HuH-7.5 (cell line): ENCODE data around the gene SMOC2.

ENCODE experiments used
- DNase-seq: peaks from one replicate; pipeline ENCODE4 v3.0.0; 2011; ENCODE audit warnings: low spot score

The SMOC2 gene

GRCh38 chr6:168440520-168441433 lies at the start of gene SMOC2:
SMOC2 (plus strand) TSS chr6:168441184; CDS start chr6:168441371, 187 bp downstream.
- no peak for DNase-seq

GRCh38 chr6:168393126-168393870 lies 47.7 kb upstream of the SMOC2 start:
- DNase-seq: no peak

- no peak for DNase-seq
Measured at GRCh38 chr6:168394606-168395005, 46.4 kb upstream of the SMOC2 start.

- DNase-seq: no peak
Measured at GRCh38 chr6:168395983-168396382, 45.0 kb upstream of the SMOC2 start.

- no peak for DNase-seq
Measured at GRCh38 chr6:168396561-168396960, 44.4 kb upstream of the SMOC2 start.

- DNase-seq: no peak
Measured at GRCh38 chr6:168397012-168397411, 44.0 kb upstream of the SMOC2 start.

DNA sequence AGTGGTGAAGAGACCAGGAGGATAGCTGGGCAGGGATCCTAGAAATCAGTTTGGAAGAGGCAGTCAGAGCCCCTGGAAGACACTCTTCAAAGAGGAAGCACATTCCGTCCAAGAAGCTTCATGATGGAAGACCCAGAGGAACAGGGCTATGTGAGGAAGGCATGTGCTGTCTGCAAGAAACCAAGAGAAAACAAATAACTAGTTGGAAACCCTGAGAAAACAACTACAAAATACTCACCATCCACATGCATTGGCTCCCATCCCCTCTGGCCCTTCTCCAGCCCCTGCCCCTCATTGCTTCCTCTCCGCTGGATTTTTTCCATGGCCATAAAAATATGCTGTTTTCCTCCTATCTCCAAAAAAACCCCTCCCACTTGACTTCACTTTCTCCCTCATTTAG lies 40.9 kb upstream of the SMOC2 start:
- DNase-seq: no peak

- DNase-seq: no peak
Measured at GRCh38 chr6:168403370-168404005, 37.5 kb upstream of the SMOC2 start.

DNA sequence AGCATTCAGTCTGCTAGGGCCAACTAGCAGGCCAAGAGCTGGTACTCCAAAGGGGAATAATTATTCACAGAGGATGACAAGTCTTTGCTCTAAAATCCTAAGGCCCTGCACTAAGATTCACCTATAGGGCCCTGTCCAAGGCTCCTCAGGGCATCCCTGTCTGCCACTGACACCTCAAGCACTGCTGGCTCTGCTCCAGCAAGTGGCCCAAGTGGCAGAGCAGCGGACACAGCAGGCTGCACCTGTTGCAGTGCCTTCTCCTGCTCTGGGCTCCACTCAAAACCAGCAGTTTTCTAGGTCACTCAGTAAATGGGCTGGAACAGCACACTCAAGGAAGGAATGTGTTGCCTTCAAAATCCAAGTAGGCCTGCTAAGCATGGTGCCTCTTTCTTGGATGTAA lies 36.4 kb upstream of the SMOC2 start:
- DNase-seq: no peak

- DNase-seq: no peak
Measured at GRCh38 chr6:168407842-168408241, 33.1 kb upstream of the SMOC2 start.

- DNase-seq: no peak
Measured at GRCh38 chr6:168408504-168409136, 32.4 kb upstream of the SMOC2 start.

- DNase-seq: no peak
Measured at GRCh38 chr6:168410035-168410434, 30.9 kb upstream of the SMOC2 start.

DNA sequence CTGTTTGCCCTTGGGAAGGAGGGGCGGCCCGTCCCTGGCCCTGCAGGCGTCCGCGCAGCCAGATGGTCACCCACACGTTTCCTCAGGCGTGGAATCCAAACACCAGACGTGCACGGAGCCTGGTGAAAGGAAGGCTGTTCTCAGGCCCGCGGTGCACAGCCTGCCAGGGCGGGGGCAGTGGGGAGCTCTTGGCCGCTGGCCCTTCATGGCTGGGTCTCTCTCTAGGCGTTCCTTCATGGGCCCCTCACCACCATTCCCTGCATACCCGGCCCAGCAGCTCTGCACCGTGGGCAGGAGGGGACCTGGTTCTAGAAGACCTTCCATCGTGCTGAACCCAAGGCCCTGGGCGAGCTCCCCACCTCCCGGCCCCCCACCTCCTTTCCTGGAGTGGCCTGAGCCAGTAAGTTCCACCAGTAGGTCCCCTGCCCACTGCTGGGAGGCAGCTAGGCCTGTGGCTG lies 30.4 kb upstream of the SMOC2 start:
- DNase-seq: no peak

GRCh38 chr6:168411130-168411529 lies 29.9 kb upstream of the SMOC2 start:
- DNase-seq: no peak

DNA sequence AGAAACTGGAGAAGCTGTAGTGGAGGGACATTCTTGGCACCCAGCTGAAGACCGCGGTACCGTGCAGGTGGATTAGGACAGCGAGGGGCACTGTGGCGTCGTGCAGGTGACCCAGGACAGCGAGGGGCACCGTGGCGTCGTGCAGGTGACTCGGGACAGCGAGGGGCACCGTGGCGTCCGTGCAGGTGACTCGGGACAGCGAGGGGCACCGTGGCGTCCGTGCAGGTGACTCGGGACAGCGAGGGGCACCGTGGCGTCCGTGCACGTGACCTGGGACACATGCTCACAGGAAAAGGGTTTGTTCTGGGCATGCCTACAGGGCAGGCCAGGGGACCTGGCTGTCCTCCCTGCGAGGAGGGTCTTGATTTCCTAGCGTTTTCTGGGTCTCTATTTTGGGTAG lies 29.2 kb upstream of the SMOC2 start:
- DNase-seq: no peak

DNA sequence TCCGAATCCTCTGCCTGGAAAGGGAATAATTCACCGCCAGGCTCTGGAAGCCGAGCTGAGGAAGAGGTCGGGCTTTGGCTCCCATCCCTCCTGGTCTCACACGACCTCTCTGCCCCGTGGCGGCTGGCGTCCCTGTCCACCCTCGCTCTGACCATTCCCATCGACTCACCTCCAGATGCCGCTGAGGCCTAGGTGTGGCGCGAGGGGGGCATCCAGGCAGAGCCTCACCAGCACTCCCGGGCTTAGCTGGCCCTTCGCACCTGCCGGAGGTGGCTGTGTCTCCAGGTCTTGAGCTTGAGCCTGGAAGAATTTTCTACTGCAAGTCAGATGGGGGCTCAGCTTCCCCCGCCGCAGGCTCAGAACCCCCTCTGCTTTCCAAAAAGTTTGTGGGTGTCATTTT lies 28.5 kb upstream of the SMOC2 start:
- DNase-seq: no peak

DNA sequence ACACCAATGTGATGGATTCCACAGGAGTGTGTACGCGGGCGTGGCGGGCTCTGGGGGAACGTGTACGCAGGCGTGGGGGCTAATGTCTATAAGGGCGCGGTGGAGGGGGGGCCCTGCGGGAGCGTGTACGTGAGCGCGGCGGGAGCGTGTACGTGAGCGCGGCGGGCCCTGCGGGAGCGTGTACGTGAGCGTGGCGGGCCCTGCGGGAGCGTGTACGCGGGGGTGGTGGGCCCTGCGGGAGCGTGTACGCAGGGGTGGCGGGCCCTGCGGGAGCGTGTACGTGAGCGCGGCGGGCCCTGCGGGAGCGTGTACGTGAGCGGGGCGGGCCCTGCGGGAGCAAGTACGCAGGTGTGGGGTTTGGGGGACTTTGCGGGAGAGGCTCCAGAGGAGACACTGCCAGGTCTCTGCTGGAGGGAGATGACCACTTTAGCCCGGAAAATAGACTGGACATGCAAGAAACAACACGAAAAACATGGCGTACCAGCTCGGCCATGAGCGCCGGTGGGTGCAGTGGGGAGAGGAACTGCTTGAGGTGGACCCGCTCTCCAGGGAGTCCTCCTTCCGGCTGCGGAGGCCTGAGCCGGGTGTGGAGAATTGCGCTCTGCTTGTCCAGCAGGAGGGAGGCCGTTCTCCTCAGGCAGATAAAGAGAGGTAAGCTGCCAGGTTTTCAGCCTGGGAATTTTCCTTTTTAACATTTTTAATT lies 27.8 kb upstream of the SMOC2 start:
- DNase-seq: no peak

GRCh38 chr6:168413856-168414255 lies 27.1 kb upstream of the SMOC2 start:
- DNase-seq: no peak

- no peak for DNase-seq
Measured at GRCh38 chr6:168414336-168415097, 26.5 kb upstream of the SMOC2 start.

GRCh38 chr6:168415098-168415992 lies 25.6 kb upstream of the SMOC2 start:
- no peak for DNase-seq
